OCI-LY3 (cell line): ENCODE measurements around the gene DRGX.
A peak's percentile ranks its signal among the peaks of the same experiment; 100 is the strongest.

Experiments used
- H2AFZ ChIP-seq: fragments of 200-600, 300-600 bp; shearing (Covaris generic); 2 replicates; pipeline ENCODE4 v1.6.0; 2014; ENCODE audit warnings: antibody characterized with exemption, low read depth, low read length
- H3K27ac ChIP-seq: fragments of 200-600, 300-600 bp; sonication (generic); 2 replicates; pipeline ENCODE4 v1.5.1; 2014; ENCODE audit warnings: mild to moderate bottlenecking, low read length, moderate library complexity, mixed read lengths
- H3K27me3 ChIP-seq: fragments of 200-600, 300-600 bp; sonication (generic); 2 replicates; pipeline ENCODE4 v1.6.1; 2014; ENCODE audit warnings: low read depth, low read length, mixed read lengths
- H3K36me3 ChIP-seq: fragments of 200-600, 300-600 bp; sonication (generic); replicated peaks from 2 replicates; pipeline ENCODE3; 2014; ENCODE audit warnings: low read depth, low read length, mixed read lengths
- H3K4me1 ChIP-seq: fragments of 300-600, 200-600 bp; sonication (generic); 2 replicates; pipeline ENCODE4 v1.6.1; 2014; ENCODE audit warnings: low read length, mixed read lengths
- H3K4me2 ChIP-seq: fragments of 200-600, 300-600 bp; sonication (generic); 2 replicates; pipeline ENCODE4 v1.6.1; 2014; ENCODE audit warnings: low read length, mixed read lengths
- H3K4me3 ChIP-seq: fragments of 300-600, 200-600 bp; sonication (generic); 2 replicates; pipeline ENCODE4 v1.5.1; 2014; ENCODE audit warnings: antibody characterized with exemption, mild to moderate bottlenecking, low read length, moderate library complexity
- H3K79me2 ChIP-seq: fragments of 300-600, 200-600 bp; shearing (Covaris generic); 2 replicates; pipeline ENCODE4 v1.6.1; 2014; ENCODE audit warnings: mild to moderate bottlenecking, low read length, mixed read lengths
- H3K9ac ChIP-seq: fragments of 300-600, 200-600 bp; shearing (Covaris generic); 2 replicates; pipeline ENCODE4 v1.6.0; 2014; ENCODE audit warnings: mild to moderate bottlenecking, low read length, moderate library complexity
- H3K9me3 ChIP-seq: fragments of 200-600, 300-600 bp; shearing (Covaris generic); 2 replicates; pipeline ENCODE4 v1.6.1; 2014; ENCODE audit warnings: low read length, mixed read lengths; ENCODE audit not compliant: insufficient read depth
- H4K20me1 ChIP-seq: fragments of 200-600, 300-600 bp; sonication (generic); 2 replicates; pipeline ENCODE4 v1.6.1; 2016; ENCODE audit warnings: low read length, mixed read lengths; ENCODE audit not compliant: insufficient read depth
- CTCF ChIP-seq: fragments of 200-600, 300-600 bp; sonication (generic); IDR thresholded peaks from 2 replicates; pipeline ENCODE4 v1.5.1; 2014; ENCODE audit warnings: antibody characterized with exemption, low read length, low read depth
- EZH2phosphoT487 ChIP-seq: fragments of 200-600 bp; shearing (Covaris generic); IDR thresholded peaks from 2 replicates; pipeline ENCODE4 v1.6.1; 2018; ENCODE audit warnings: antibody characterized with exemption, mixed run types, low read depth

Gene DRGX

DNA sequence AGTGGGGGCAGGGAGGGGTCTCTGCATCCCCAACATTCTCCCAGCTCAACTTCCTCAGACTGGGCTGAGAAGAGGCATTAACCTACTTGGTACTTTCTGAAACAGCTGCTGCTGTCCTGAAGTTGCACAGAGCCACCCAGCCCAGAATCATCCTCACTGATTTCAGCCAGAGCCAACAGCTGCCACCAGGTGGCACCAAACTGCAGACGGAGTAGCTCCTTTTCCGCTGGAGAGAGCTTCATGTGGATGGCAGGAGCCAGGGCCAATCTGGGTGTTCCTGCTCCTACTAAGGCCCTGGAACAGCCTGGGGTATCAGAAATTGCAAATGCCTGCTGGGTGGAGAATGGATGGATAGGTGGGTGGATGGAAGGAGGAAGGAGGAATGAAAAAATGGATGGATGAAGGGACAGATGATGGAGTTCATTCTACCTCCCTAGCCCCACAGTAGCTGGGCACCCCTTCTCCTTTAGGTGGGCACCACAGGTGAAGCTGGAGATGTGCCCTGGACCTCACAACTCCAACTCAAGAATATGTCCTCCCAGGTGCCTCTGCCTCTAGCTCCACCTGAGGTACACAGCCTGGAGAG, 11.8 kb upstream of the DRGX start:
- Histone ChIP-seq H3K4me1 (no peaks in the 10 kb centered on the region), H3K79me2 (no peaks in the 10 kb centered on the region), H3K4me2 (0 out of 2 replicates have a peak overlapping the region, but pooled peaks have one; percentile 34), H4K20me1 (no peaks in the 10 kb centered on the region), H3K27ac (no peak overlapping the region), H3K4me3 (no peak overlapping the region), H3K27me3 (peaks cover 11% of the 10 kb centered on the region; the same call in 1 of the 2 replicates), H3K36me3 (no peaks in the 10 kb centered on the region), H3K9me3 (no peaks in the 10 kb centered on the region), H3K9ac (no peak overlapping the region), H2AFZ (no peak overlapping the region)
- TF ChIP-seq CTCF (peak; percentile 80), EZH2phosphoT487 (no peak)

DNA sequence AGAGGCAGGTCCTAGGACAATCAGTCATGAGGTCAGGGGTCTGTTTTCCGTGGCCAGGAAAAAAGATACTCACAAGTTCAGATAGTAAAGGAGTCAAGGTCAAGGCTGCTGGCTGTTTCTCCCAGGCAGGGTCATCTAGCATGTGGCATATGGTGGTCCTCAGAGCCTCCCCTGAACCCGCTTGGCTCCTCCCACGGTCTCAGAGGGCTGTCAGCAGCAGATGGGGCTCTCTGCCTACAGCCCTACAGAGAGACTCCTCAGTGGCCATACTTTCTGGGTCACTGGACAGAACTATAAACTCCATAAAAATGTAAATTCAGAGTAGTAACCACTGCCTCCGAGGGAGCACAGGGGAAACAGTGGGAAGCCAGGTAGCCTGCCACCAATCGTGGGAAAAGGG, 11.3 kb upstream of the DRGX start:
- no peaks in the 10 kb centered on the region for H3K36me3 ChIP-seq
- H3K4me1 ChIP-seq, result no peaks in the 10 kb centered on the region
- H3K79me2 ChIP-seq, result no peaks in the 10 kb centered on the region
- peaks cover 11% of the 10 kb centered on the region; the same call in 1 of the 2 replicates for H3K27me3 ChIP-seq
- H4K20me1 ChIP-seq, result no peaks in the 10 kb centered on the region
- H3K4me3 ChIP-seq, result no peak overlapping the region
- no peak overlapping the region for H3K27ac ChIP-seq
- H3K9me3 ChIP-seq, result no peaks in the 10 kb centered on the region
- 0 out of 2 replicates have a peak overlapping the region, but pooled peaks have one; percentile 34 for H3K4me2 ChIP-seq
- no peak overlapping the region for H2AFZ ChIP-seq
- H3K9ac ChIP-seq, result no peak overlapping the region
- TF ChIP-seq CTCF, result no peak
- no peak for TF ChIP-seq EZH2phosphoT487

DNA sequence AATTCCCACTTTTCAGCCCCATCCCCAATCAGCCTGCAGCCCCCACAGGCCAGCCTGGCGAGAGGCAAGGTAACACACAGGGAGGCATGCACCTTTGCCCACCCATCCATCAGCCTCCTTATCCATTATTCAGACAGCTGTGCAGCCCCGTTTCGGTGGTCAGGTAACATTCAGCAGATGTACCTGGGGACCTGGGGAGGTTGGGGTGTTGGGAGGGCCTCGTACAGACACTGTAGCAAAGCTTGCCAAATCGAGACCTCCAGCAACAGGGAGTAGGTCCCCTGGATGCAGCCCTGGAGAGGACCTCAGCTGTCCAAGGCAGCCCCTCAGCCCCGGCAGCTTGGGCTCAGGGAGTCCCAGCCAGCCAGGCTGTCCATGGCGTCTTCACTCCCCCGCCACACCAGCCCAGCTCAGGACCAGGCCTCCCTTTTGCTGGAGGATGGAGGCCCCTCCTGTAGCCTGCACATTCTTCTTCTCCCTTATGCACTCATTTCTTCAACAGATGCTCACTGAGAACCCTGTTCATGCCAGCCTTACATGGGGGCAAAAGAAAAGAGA, 8.5 kb upstream of the DRGX start:
- TF ChIP-seq EZH2phosphoT487 (no peak), CTCF (no peak)
- no peaks in the 10 kb centered on the region for H3K79me2 ChIP-seq
- H2AFZ ChIP-seq, result no peak overlapping the region
- no peaks in the 10 kb centered on the region for H3K9me3 ChIP-seq
- no peaks in the 10 kb centered on the region for H4K20me1 ChIP-seq
- no peak overlapping the region for H3K27ac ChIP-seq
- no peaks in the 10 kb centered on the region for H3K4me1 ChIP-seq
- H3K27me3 ChIP-seq, result peaks cover 11% of the 10 kb centered on the region; the same call in 1 of the 2 replicates
- H3K4me2 ChIP-seq, result no peak overlapping the region
- no peaks in the 10 kb centered on the region for H3K36me3 ChIP-seq
- H3K4me3 ChIP-seq, result no peak overlapping the region
- H3K9ac ChIP-seq, result no peak overlapping the region

GRCh38 chr10:49403363-49403762, 7.5 kb upstream of the DRGX start:
- H3K27me3 ChIP-seq, result peaks cover 6% of the 10 kb centered on the region; the same call in 1 of the 2 replicates
- H3K9ac ChIP-seq, result no peak overlapping the region
- no peaks in the 10 kb centered on the region for H3K36me3 ChIP-seq
- H3K4me3 ChIP-seq, result no peak overlapping the region
- H4K20me1 ChIP-seq, result no peaks in the 10 kb centered on the region
- no peak overlapping the region for H3K27ac ChIP-seq
- no peaks in the 10 kb centered on the region for H3K79me2 ChIP-seq
- H3K4me1 ChIP-seq, result no peaks in the 10 kb centered on the region
- TF ChIP-seq CTCF (no peak), EZH2phosphoT487 (no peak)
- no peak overlapping the region for H2AFZ ChIP-seq
- no peaks in the 10 kb centered on the region for H3K9me3 ChIP-seq
- no peak overlapping the region for H3K4me2 ChIP-seq
